H1 (cell line): ENCODE results near the gene EDA. TPM values are rescaled to one million over a fixed set of nuclear protein-coding genes. Genes with fewer than 3 reads are reported as not detected.

Source experiments
- CTCF ChIA-PET: fragments of 300-600 bp; sonication (Branson Sonifier 250); formaldehyde crosslinking; loops from one replicate; lab custom pipeline; 2021; ENCODE audit not compliant: partially characterized antibody; lab: Charles Lee
- POLR2A ChIA-PET: fragments of 300-600 bp; sonication (Branson Sonifier 250); formaldehyde crosslinking; loops from one replicate; lab custom pipeline; 2021; ENCODE audit warnings: inconsistent platforms; ENCODE audit not compliant: partially characterized antibody; lab: Charles Lee
- DNase-seq, 2 experiments: peaks; one replicate each; pipeline versions ENCODE4 v3.0.0 to v3.0.0-alpha.2; 2010 to 2022; ENCODE audit warnings: low spot score in 2 of 2, low read depth in 1 of 2, mixed read lengths in 1 of 2
- FAIRE-seq: peaks from 2 replicates; lab custom pipeline; 2011; peaks lifted over from hg19 to GRCh38; lab: Jason Lieb, UNC
- H2AFZ ChIP-seq: 2 replicates; pipeline ENCODE4 v1.8.1; 2012; ENCODE audit warnings: low read length, inconsistent platforms
- H2AK5ac ChIP-seq: 2 replicates; pipeline ENCODE4 v1.6.1; 2013; ENCODE audit warnings: low read depth, low read length
- H2BK120ac ChIP-seq: replicated peaks from 2 replicates; pipeline ENCODE3; 2013; ENCODE audit warnings: low read depth, low read length, inconsistent platforms
- H2BK12ac ChIP-seq: 2 replicates; pipeline ENCODE4 v1.6.1; 2013; ENCODE audit warnings: low read depth, low read length
- H2BK15ac ChIP-seq: 2 replicates; pipeline ENCODE4 v1.6.1; 2013; ENCODE audit warnings: low read length
- H2BK20ac ChIP-seq: 2 replicates; pipeline ENCODE4 v1.6.1; 2013; ENCODE audit warnings: low read length
- H2BK5ac ChIP-seq: 2 replicates; pipeline ENCODE4 v1.6.1; 2013; ENCODE audit warnings: low read depth, low read length
- H3K14ac ChIP-seq: 2 replicates; pipeline ENCODE4 v1.6.1; 2013; ENCODE audit warnings: inconsistent platforms; ENCODE audit not compliant: insufficient read length
- H3K18ac ChIP-seq: 2 replicates; pipeline ENCODE4 v1.6.1; 2013; ENCODE audit warnings: low read length; ENCODE audit errors: extremely low read depth
- H3K23ac ChIP-seq: 2 replicates; pipeline ENCODE4 v1.6.1; 2013; ENCODE audit warnings: inconsistent platforms; ENCODE audit not compliant: insufficient read length
- H3K23me2 ChIP-seq: 2 replicates; pipeline ENCODE4 v1.6.1; 2013; ENCODE audit warnings: low read depth, low read length
- H3K27ac ChIP-seq: 2 replicates; pipeline ENCODE4 v1.6.1; 2011; ENCODE audit warnings: low read depth, low read length, inconsistent platforms
- H3K27me3 ChIP-seq, 4 experiments: replicated peaks in 1 of 4; 1 replicate in 1 of 4; 2 replicates in 3 of 4; pipeline versions ENCODE4 v1.6.1 to v1.8.1; 2011 to 2013; ENCODE audit warnings: low read length in 3 of 4, mild to moderate bottlenecking in 3 of 4, inconsistent platforms in 2 of 4, mixed read lengths in 2 of 4, moderate library complexity in 1 of 4; ENCODE audit not compliant: control insufficient read depth in 3 of 4, insufficient read depth in 3 of 4; ENCODE audit errors: extremely low read depth in 1 of 4
- H3K36me3 ChIP-seq, 4 experiments: 2 replicates each; pipeline versions ENCODE4 v1.6.1 to v1.8.1; 2011 to 2013; ENCODE audit warnings: mild to moderate bottlenecking in 4 of 4, low read length in 3 of 4, moderate library complexity in 2 of 4, control low read depth in 1 of 4, inconsistent platforms in 1 of 4; ENCODE audit not compliant: insufficient read depth in 4 of 4, control insufficient read depth in 2 of 4
- H3K4ac ChIP-seq: replicated peaks from 2 replicates; pipeline ENCODE3; 2013; ENCODE audit warnings: low read length, low read depth, mixed read lengths, inconsistent platforms; ENCODE audit not compliant: insufficient read length
- H3K4me1 ChIP-seq, 4 experiments: replicated peaks in 1 of 4; 1 replicate in 1 of 4; 2 replicates in 3 of 4; pipeline versions ENCODE4 v1.6.1 to v1.8.1; 2011 to 2013; ENCODE audit warnings: low read length in 3 of 4, inconsistent platforms in 2 of 4, mixed read lengths in 1 of 4; ENCODE audit not compliant: insufficient read depth in 4 of 4, control insufficient read depth in 3 of 4
- H3K4me2 ChIP-seq, 2 experiments: 2 replicates each; pipeline versions ENCODE4 v1.6.1 to v1.8.1; 2011 to 2013; ENCODE audit warnings: low read depth in 2 of 2, low read length in 2 of 2, control low read depth in 1 of 2, inconsistent platforms in 1 of 2, mild to moderate bottlenecking in 1 of 2; ENCODE audit not compliant: insufficient read depth in 1 of 2
- H3K4me3 ChIP-seq, 4 experiments: fragments of 200-600, 300-600 bp in 1 of 4; sonication (generic), shearing (Covaris generic), sonication (Bioruptor Twin) in 1 of 4; 2 replicates each; pipeline versions ENCODE4 v1.5.1 to v1.8.1; 2011 to 2016; ENCODE audit warnings: low read length in 4 of 4, low read depth in 3 of 4, control low read depth in 2 of 4, inconsistent platforms in 2 of 4, mild to moderate bottlenecking in 2 of 4, mixed read lengths in 1 of 4, moderate library complexity in 1 of 4; ENCODE audit not compliant: insufficient read depth in 2 of 4; ENCODE audit errors: extremely low read depth in 1 of 4
- H3K56ac ChIP-seq: replicated peaks from 2 replicates; pipeline ENCODE3; 2013; ENCODE audit warnings: low read depth, mild to moderate bottlenecking, mixed read lengths, low read length, inconsistent platforms; ENCODE audit not compliant: insufficient read length
- H3K79me1 ChIP-seq: 2 replicates; pipeline ENCODE4 v1.6.1; 2013; ENCODE audit warnings: low read depth, low read length, control low read depth
- H3K79me2 ChIP-seq, 2 experiments: 2 replicates each; pipeline versions ENCODE4 v1.6.1 to v1.8.1; 2012 to 2013; ENCODE audit warnings: low read length in 2 of 2, mild to moderate bottlenecking in 2 of 2, inconsistent platforms in 1 of 2; ENCODE audit not compliant: insufficient read depth in 2 of 2, control insufficient read depth in 1 of 2
- H3K9ac ChIP-seq, 4 experiments: replicated peaks in 1 of 4; 1 replicate in 1 of 4; 2 replicates in 3 of 4; pipeline versions ENCODE4 v1.6.1 to v1.8.1; 2011 to 2013; ENCODE audit warnings: low read depth in 3 of 4, low read length in 3 of 4, control low read depth in 2 of 4, mild to moderate bottlenecking in 2 of 4, moderate library complexity in 2 of 4, inconsistent platforms in 1 of 4; ENCODE audit errors: extremely low read depth in 1 of 4
- H3K9me3 ChIP-seq, 2 experiments: 2 replicates each; pipeline versions ENCODE4 v1.6.1 to v1.8.1; 2012 to 2013; ENCODE audit warnings: mild to moderate bottlenecking in 2 of 2, moderate library complexity in 2 of 2, control low read depth in 1 of 2, inconsistent platforms in 1 of 2, low read depth in 1 of 2, low read length in 1 of 2, mixed read lengths in 1 of 2; ENCODE audit not compliant: insufficient read depth in 2 of 2
- H4K20me1 ChIP-seq, 2 experiments: replicated peaks in 1 of 2; 2 replicates each; pipeline versions ENCODE3 to v1.8.1; 2011 to 2013; ENCODE audit warnings: inconsistent platforms in 2 of 2, low read length in 2 of 2, mild to moderate bottlenecking in 1 of 2; ENCODE audit not compliant: insufficient read depth in 2 of 2, control insufficient read depth in 1 of 2
- H4K5ac ChIP-seq: 2 replicates; pipeline ENCODE4 v1.6.1; 2013; ENCODE audit warnings: low read length, low read depth, mixed read lengths, inconsistent platforms; ENCODE audit not compliant: insufficient read length
- H4K8ac ChIP-seq: 2 replicates; pipeline ENCODE4 v1.8.0; 2013; ENCODE audit warnings: mild to moderate bottlenecking, moderate library complexity, low read length, inconsistent platforms; ENCODE audit not compliant: insufficient read depth; ENCODE audit errors: extremely low read depth
- H4K91ac ChIP-seq: replicated peaks from 2 replicates; pipeline ENCODE3; 2013; ENCODE audit warnings: low read length, mixed read lengths, inconsistent platforms; ENCODE audit not compliant: insufficient read length
- ASH2L ChIP-seq: fragments of 200-600, 300-600 bp; sonication (generic); IDR thresholded peaks from one replicate; pipeline ENCODE4 v1.7.1; 2017; ENCODE audit warnings: low read length
- HDAC2 ChIP-seq, 2 experiments: fragments of 300-600 bp in 1 of 2; sonication (generic) in 1 of 2; IDR thresholded peaks; 2 replicates each; pipeline ENCODE4 v1.6.1; 2011 to 2012; ENCODE audit warnings: low read depth in 2 of 2, low read length in 2 of 2, mild to moderate bottlenecking in 2 of 2, moderate library complexity in 2 of 2, borderline replicate concordance in 1 of 2, inconsistent platforms in 1 of 2
- JUN ChIP-seq: IDR thresholded peaks from 2 replicates; pipeline ENCODE4 v1.6.1; 2011; ENCODE audit warnings: low read depth, mild to moderate bottlenecking, improper control_type of control experiment, low read length
- KDM4A ChIP-seq: IDR thresholded peaks from one replicate; pipeline ENCODE4 v1.7.1; 2012; ENCODE audit warnings: low read depth, mild to moderate bottlenecking, moderate library complexity, low read length, inconsistent platforms; ENCODE audit not compliant: severe bottlenecking
- SIRT6 ChIP-seq: IDR thresholded peaks from one replicate; pipeline ENCODE4 v1.7.1; 2012; ENCODE audit warnings: low read length, inconsistent platforms
- TBP ChIP-seq: IDR thresholded peaks from 2 replicates; pipeline ENCODE4 v1.6.1; 2011; ENCODE audit warnings: low read depth, low read length, improper control_type of control experiment
- TEAD4 ChIP-seq: IDR thresholded peaks from 2 replicates; pipeline ENCODE4 v1.6.1; 2012; ENCODE audit warnings: low read depth, low read length, inconsistent platforms, mixed read lengths
- WGBS, 2 experiments: shearing (Covaris generic) in 1 of 2; methylation state at CpG; one replicate each; pipeline versions ENCODE4 v1.1.6 to v1.1.7; 2013 to 2015; ENCODE audit warnings: low lambda C conversion rate in 2 of 2, mixed read lengths in 2 of 2, inconsistent platforms in 1 of 2, low coverage in 1 of 2, missing lambda C conversion rate in 1 of 2; ENCODE audit not compliant: insufficient replicate concordance in 2 of 2, insufficient coverage in 1 of 2, insufficient read length in 1 of 2; ENCODE audit errors: extremely low coverage in 1 of 2, missing lambda C conversion rate in 1 of 2; 5-methylcytosine and 5-hydroxymethylcytosine counted together
- polyA plus RNA-seq, 7 experiments: library from polyadenylated mRNA; depleted of rRNA in 3 of 7; stranded (reverse) in 5 of 7; unstranded in 2 of 7; fragments of >200 nt in 5 of 7; fragments of 200-250 nt in 2 of 7; gene quantifications; 1 replicate in 5 of 7; 2 replicates in 1 of 7; 4 replicates in 1 of 7; pipeline versions ENCODE4 v1.2.1 to v1.2.3, GENCODE V29; 2011 to 2013; ENCODE audit warnings: missing spikeins in 2 of 7, mixed read lengths in 2 of 7
- total RNA-seq: library from RNA; stranded (reverse); fragmentation: NEBNext Ultra II Directional; extraction: Animal tissue kit (Norgen Biotek cat#: 25700); gene quantifications from 2 replicates; pipeline ENCODE4 v1.2.1, GENCODE V29; 2021
- TF ChIP-seq, protein P1 (sequence below): IDR thresholded peaks from 2 replicates; pipeline ENCODE4 v1.6.1; 2011; ENCODE audit warnings: low read depth, mild to moderate bottlenecking, low read length; ENCODE audit not compliant: insufficient read depth

The EDA gene
- total and polyA plus RNA-seq, 2 of the 8 experiments (the other 6 are each of a cell fraction or from before 2014, with no cell fraction given) = 7.5 to 10.5 TPM

DNA sequence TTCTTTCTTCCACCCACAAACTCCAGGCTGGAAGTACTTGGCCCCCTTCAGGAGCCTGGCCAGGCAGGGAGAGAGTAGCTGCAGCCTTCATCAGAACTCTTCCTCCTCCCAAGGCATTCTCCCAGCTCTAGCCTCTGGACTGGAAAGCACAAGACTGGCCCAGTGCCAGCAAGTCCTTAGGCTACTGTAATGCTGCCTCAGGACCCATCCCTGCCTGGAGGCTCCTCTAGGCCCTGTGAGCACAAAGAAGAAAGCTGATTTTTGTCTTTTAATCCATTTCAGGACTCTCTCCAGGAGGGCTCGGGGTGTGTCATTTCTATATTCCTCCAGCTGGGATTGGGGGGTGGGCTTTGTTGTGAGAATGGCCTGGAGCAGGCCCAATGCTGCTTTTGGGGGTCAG is 423.0 kb downstream of the EDA start:
- Histone ChIP-seq H3K56ac (no peak overlapping the region), H4K5ac (no peak overlapping the region), H2BK15ac (no peak overlapping the region), H4K8ac (no peak overlapping the region), H3K9me3 (no peaks in the 10 kb centered on the region), H3K79me1 (no peaks in the 10 kb centered on the region), H3K27me3 (no peaks in the 10 kb centered on the region), H3K27ac (no peak overlapping the region), H2BK20ac (no peak overlapping the region), H3K4me3 (no peak overlapping the region), H3K18ac (no peak overlapping the region), H2AK5ac (no peak overlapping the region), H4K91ac (no peak overlapping the region), H3K23ac (no peak overlapping the region), H2AFZ (no peak overlapping the region), H3K79me2 (no peaks in the 10 kb centered on the region), H3K9ac (no peak overlapping the region), H3K4ac (no peak overlapping the region), H3K14ac (no peak overlapping the region), H3K23me2 (no peaks in the 10 kb centered on the region), H3K4me1 (no peaks in the 10 kb centered on the region), H3K36me3 (no peaks in the 10 kb centered on the region), H3K4me2 (no peak overlapping the region), H2BK120ac (no peak overlapping the region), H2BK12ac (no peak overlapping the region), H2BK5ac (no peak overlapping the region), H4K20me1 (no peaks in the 10 kb centered on the region)
- ChIA-PET CTCF (interaction anchor here (0.9 to 9.6 kb wide), 3 partner anchors 9 to 59 kb away, joined by 4 to 62 read pairs (median 4); no protein-coding TSS in a partner anchor), POLR2A (no interaction called here)
- no CpG with 5 or more reads among the region's 1 CpG for WGBS, 2 experiments
- no peak for TF ChIP-seq TEAD4
- TF ChIP-seq, protein P1, sequence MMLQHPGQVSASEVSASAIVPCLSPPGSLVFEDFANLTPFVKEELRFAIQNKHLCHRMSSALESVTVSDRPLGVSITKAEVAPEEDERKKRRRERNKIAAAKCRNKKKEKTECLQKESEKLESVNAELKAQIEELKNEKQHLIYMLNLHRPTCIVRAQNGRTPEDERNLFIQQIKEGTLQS = no peak
- TF ChIP-seq JUN = no peak
- no peak for TF ChIP-seq KDM4A
- TF ChIP-seq TBP = no peak
- no peak for TF ChIP-seq HDAC2 (IDR thresholded peaks at IDR 0.05; ENCODE audit: borderline replicate concordance in 1 of 2, low read depth in 2 of 2, low read length in 2 of 2)
- no peak for TF ChIP-seq SIRT6
- no peak for TF ChIP-seq ASH2L
- DNase-seq = no peak
- no peak for FAIRE-seq
